SIG-M5 treated with dmso at 0.1 percent for 504 hours (cell line): ENCODE measurements around the gene MCM10.

Experiments
- DNase-seq: peaks from one replicate; lab custom pipeline; 2025; ENCODE audit not compliant: unreplicated experiment; lab: John Stamatoyannopoulos, UW

MCM10 gene

GRCh38 chr10:13163859-13164258, 2.5 kb downstream of the MCM10 start:
- no peak for DNase-seq

GRCh38 chr10:13165177-13165576, 3.8 kb downstream of the MCM10 start:
- no peak for DNase-seq

- DNase-seq = no peak
These were observed 6.2 kb downstream of the MCM10 start for GRCh38 chr10:13167568-13167967.

GRCh38 chr10:13168781-13169180, 7.4 kb downstream of the MCM10 start:
- DNase-seq = no peak

- DNase-seq = no peak
These were observed 12.3 kb downstream of the MCM10 start for GRCh38 chr10:13173616-13174015.

- no peak for DNase-seq
These were observed 19.4 kb downstream of the MCM10 start for GRCh38 chr10:13180788-13181187.

- no peak for DNase-seq
These were observed 21.1 kb downstream of the MCM10 start for GRCh38 chr10:13182424-13182823.

GRCh38 chr10:13183625-13184024, 22.3 kb downstream of the MCM10 start:
- no peak for DNase-seq

GRCh38 chr10:13184276-13184675, 22.9 kb downstream of the MCM10 start:
- DNase-seq = no peak

GRCh38 chr10:13184730-13185514, 23.6 kb downstream of the MCM10 start:
- DNase-seq = no peak

GRCh38 chr10:13187135-13187534, 25.8 kb downstream of the MCM10 start:
- DNase-seq = no peak

GRCh38 chr10:13188593-13188992, 27.2 kb downstream of the MCM10 start:
- DNase-seq = no peak

GRCh38 chr10:13189961-13190360, 28.6 kb downstream of the MCM10 start:
- DNase-seq = no peak

GRCh38 chr10:13190816-13191215, 29.5 kb downstream of the MCM10 start:
- no peak for DNase-seq

GRCh38 chr10:13191362-13191761, 30.0 kb downstream of the MCM10 start:
- no peak for DNase-seq

GRCh38 chr10:13193637-13194036, 32.3 kb downstream of the MCM10 start:
- DNase-seq = no peak

- no peak for DNase-seq
These were observed 33.7 kb downstream of the MCM10 start for GRCh38 chr10:13195016-13195415.

- no peak for DNase-seq
These were observed 39.8 kb downstream of the MCM10 start for GRCh38 chr10:13201132-13201531.

GRCh38 chr10:13206091-13206490, 44.7 kb downstream of the MCM10 start:
- no peak for DNase-seq

GRCh38 chr10:13206546-13207443, 45.4 kb downstream of the MCM10 start:
- peak; percentile 16 for DNase-seq

- no peak for DNase-seq
These were observed 51.8 kb downstream of the MCM10 start for GRCh38 chr10:13213163-13213562.

- no peak for DNase-seq
These were observed 57.5 kb downstream of the MCM10 start for GRCh38 chr10:13218878-13219277.
